ENCODE measurements around the gene GANAB. TPM values are rescaled to one million over a fixed set of nuclear protein-coding genes. Genes with fewer than 3 reads are reported as not detected.

Gene GANAB
- total and polyA plus RNA-seq, 2 of the 13 experiments (the other 11 are each of a cell fraction or from before 2014, with no cell fraction given) = 99.5 to 234 TPM

GRCh38 chr11:62603072-62603408, 43.4 kb downstream of the GANAB start (continued):
- TF ChIP-seq, protein P1, sequence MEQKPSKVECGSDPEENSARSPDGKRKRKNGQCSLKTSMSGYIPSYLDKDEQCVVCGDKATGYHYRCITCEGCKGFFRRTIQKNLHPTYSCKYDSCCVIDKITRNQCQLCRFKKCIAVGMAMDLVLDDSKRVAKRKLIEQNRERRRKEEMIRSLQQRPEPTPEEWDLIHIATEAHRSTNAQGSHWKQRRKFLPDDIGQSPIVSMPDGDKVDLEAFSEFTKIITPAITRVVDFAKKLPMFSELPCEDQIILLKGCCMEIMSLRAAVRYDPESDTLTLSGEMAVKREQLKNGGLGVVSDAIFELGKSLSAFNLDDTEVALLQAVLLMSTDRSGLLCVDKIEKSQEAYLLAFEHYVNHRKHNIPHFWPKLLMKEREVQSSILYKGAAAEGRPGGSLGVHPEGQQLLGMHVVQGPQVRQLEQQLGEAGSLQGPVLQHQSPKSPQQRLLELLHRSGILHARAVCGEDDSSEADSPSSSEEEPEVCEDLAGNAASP (CRISPR knock-in tag; IDR thresholded peaks at IDR 0.05; ENCODE audit: borderline replicate concordance) = no peak
- no peak for TF ChIP-seq RAD21 (CRISPR knock-in tag; IDR thresholded peaks at IDR 0.05)

DNA sequence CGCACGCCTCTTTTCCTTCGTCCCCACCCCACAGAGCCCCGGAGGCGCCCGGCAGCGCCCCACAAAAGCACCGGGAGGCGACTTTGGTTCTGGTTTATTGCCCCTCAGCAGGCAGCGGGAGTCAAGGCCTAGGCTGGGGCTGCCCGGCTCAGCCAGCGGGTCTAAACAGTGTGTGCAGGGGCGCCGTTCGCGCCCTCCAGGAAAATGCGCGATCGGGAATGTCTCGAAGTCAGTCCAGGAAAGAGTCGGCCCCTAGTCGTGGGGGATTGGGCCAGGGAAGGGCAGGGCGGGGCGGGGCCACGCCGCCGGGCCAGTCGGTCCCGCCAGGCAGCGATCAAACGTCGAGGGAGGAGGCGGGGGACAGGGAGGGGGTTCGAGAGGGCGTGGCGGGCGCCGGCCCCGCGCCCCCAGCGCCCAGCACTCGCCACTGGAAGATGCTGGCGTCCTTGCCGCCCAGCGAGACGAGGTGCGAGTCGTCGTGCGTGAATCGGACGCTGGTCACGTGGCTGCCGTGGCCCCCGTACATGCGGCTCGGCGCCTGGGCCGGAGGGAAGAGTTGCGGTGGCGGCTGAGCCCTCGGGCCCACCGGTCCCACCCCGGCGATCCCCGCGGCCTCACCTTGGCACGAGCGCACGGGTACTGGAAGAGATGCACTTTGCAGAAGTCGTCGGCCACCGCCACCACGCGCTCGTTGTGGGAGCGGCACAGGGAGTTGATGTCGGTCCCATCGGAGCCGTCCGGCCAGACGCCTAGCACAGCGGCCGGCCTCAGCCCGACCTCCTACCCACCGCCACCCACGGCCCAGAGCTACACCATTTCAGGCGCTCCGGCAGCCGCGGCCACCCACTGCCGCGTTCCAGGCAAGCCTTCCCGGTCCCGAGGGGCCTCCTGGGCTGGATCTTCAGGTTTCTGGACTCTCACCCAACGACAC, 44.0 kb downstream of the GANAB start:
- peaks cover 33% of the 10 kb centered on the region for H3K79me2 ChIP-seq (ENCODE audit: insufficient read depth, low read length)
- H4K20me1 ChIP-seq (ENCODE audit: insufficient read depth, low read length) = no peaks in the 10 kb centered on the region
- peak overlapping the region; percentile 50 for H3K4me2 ChIP-seq (ENCODE audit: low read depth, low read length)
- POLR2A ChIA-PET = interaction anchor here (0.7 to 3.8 kb wide), 20 partner anchors 9 to 279 kb away, joined by 3 to 137 read pairs (median 6); partner anchors contain the start of genes AHNAK, B3GAT3, C11orf98 and CSKMT
- no peaks in the 10 kb centered on the region; a peak in 1 of 5 replicates for H3K27me3 ChIP-seq (ENCODE audit: control insufficient read depth in 1 of 2, insufficient read depth in 2 of 2, low read length in 2 of 2)
- FAIRE-seq = no peak
- CTCF ChIA-PET (ENCODE audit: low intra/inter-chr PET ratio, low total read pairs) = no interaction called here
- no peaks in the 10 kb centered on the region for H3K9me3 ChIP-seq (ENCODE audit: low read length)
- in situ Hi-C loops (cut with HindIII; ENCODE audit: extremely low pct_ligation_motif_present, low pct_unique_long_range_greater_than_20kb) (no loop called here), intact Hi-C loops (cut with micrococcal nuclease; ENCODE audit: unreplicated experiment) (no loop called here)
- no TSS peak for BruUV-seq (replicated peaks)
- peaks cover 7 to 15% of the 10 kb centered on the region in 2 experiments; a peak in 4 of 5 replicates for H3K36me3 ChIP-seq (replicated peaks in 1 of 2; ENCODE audit: control insufficient read depth in 1 of 2, insufficient read depth in 2 of 2, low read length in 2 of 2)
- H3K4me1 ChIP-seq (ENCODE audit: insufficient read depth, low read length) = peaks cover 51% of the 10 kb centered on the region
- no peak for DNase-seq (ENCODE audit: low spot score)
- ATAC-seq = peak; percentile 1; the same call in 2 of the 3 replicates
- WGBS (ENCODE audit: low lambda C conversion rate) = 95% methylated on average over 84 of the region's 96 CpGs
- H2AFZ ChIP-seq (ENCODE audit: low read length) = no peak overlapping the region
- TF ChIP-seq PHF8 (CRISPR knock-in tag; IDR thresholded peaks at IDR 0.05) (no peak), RBFOX2 (IDR thresholded peaks at IDR 0.05; ENCODE audit: low read depth, low read length) (0 out of 2 replicates have a peak, but pooled peaks have one; percentile 28), ZFP90 (CRISPR knock-in tag; IDR thresholded peaks at IDR 0.05; ENCODE audit: borderline replicate concordance) (no peak), REPIN1 (CRISPR knock-in tag; IDR thresholded peaks at IDR 0.05; ENCODE audit: borderline replicate concordance, low read depth) (0 out of 2 replicates have a peak, but pooled peaks have one; percentile 33), SP140L (CRISPR knock-in tag; IDR thresholded peaks at IDR 0.05; ENCODE audit: borderline replicate concordance) (no peak), JDP2 (CRISPR knock-in tag; IDR thresholded peaks at IDR 0.05; ENCODE audit: borderline replicate concordance) (no peak), ZNF253 (CRISPR knock-in tag; IDR thresholded peaks at IDR 0.05; ENCODE audit: borderline replicate concordance) (no peak), SP4 (CRISPR knock-in tag; IDR thresholded peaks at IDR 0.05) (no peak), RBAK (CRISPR knock-in tag; IDR thresholded peaks at IDR 0.05) (no peak), ZNF781 (CRISPR knock-in tag; IDR thresholded peaks at IDR 0.05; ENCODE audit: borderline replicate concordance, not compliant biosample characterization) (no peak), THAP8 (CRISPR knock-in tag; IDR thresholded peaks at IDR 0.05; ENCODE audit: borderline replicate concordance) (no peak)
- TF ChIP-seq, protein P2, sequence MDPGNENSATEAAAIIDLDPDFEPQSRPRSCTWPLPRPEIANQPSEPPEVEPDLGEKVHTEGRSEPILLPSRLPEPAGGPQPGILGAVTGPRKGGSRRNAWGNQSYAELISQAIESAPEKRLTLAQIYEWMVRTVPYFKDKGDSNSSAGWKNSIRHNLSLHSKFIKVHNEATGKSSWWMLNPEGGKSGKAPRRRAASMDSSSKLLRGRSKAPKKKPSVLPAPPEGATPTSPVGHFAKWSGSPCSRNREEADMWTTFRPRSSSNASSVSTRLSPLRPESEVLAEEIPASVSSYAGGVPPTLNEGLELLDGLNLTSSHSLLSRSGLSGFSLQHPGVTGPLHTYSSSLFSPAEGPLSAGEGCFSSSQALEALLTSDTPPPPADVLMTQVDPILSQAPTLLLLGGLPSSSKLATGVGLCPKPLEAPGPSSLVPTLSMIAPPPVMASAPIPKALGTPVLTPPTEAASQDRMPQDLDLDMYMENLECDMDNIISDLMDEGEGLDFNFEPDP (CRISPR knock-in tag; conservative IDR thresholded peaks at IDR 0.05) = no peak
- H3K27ac ChIP-seq (ENCODE audit: extremely low read length, insufficient read depth, low read length) = peak overlapping the region; percentile 34
- H3K9ac ChIP-seq (ENCODE audit: insufficient read depth, low read depth, low read length) = peak overlapping the region; percentile 10; the same call in 1 of the 2 replicates
- H3K4me3 ChIP-seq (replicated peaks in 1 of 3; ENCODE audit: insufficient read depth in 1 of 3, low read depth in 2 of 3, low read length in 3 of 3) = peak overlapping the region in 1 of 3 experiments; percentile 94; a peak in 1 of 6 replicates
